Activated naive CD8-positive, alpha-beta T cell treated with anti-CD3 and anti-CD28 coated beads for 36 hours (primary cell): ENCODE results near the gene LPIN2. TPM values are rescaled to one million over a fixed set of nuclear protein-coding genes. Genes with fewer than 3 reads are reported as not detected.

Source experiments
- DNase-seq: peaks from one replicate; pipeline ENCODE4 v3.0.0; 2021
- H3K27ac Mint-ChIP-seq: one replicate; pipeline ENCODE4 v1.8.0; 2022; ENCODE audit warnings: mild to moderate bottlenecking, moderate library complexity, mixed read lengths
- H3K27me3 Mint-ChIP-seq: one replicate; pipeline ENCODE4 v1.8.0; 2022; ENCODE audit warnings: mild to moderate bottlenecking, mixed read lengths
- H3K36me3 Mint-ChIP-seq: one replicate; pipeline ENCODE4 v1.8.0; 2021; ENCODE audit warnings: mild to moderate bottlenecking, mixed read lengths
- H3K4me1 Mint-ChIP-seq: one replicate; pipeline ENCODE4 v1.8.0; 2021; ENCODE audit warnings: mixed read lengths
- H3K4me3 Mint-ChIP-seq: one replicate; pipeline ENCODE4 v1.8.0; 2022; ENCODE audit warnings: mild to moderate bottlenecking, moderate library complexity, mixed read lengths
- H3K9me3 Mint-ChIP-seq: one replicate; pipeline ENCODE4 v1.8.0; 2022; ENCODE audit warnings: mixed read lengths
- total RNA-seq, 2 experiments: library from RNA; stranded (reverse); gene quantifications; one replicate each; pipeline ENCODE4 v1.2.3, GENCODE V29; 2021

LPIN2 gene
- total RNA-seq, 2 experiments from 2014 or later = 56.1 to 61.5 TPM

DNA sequence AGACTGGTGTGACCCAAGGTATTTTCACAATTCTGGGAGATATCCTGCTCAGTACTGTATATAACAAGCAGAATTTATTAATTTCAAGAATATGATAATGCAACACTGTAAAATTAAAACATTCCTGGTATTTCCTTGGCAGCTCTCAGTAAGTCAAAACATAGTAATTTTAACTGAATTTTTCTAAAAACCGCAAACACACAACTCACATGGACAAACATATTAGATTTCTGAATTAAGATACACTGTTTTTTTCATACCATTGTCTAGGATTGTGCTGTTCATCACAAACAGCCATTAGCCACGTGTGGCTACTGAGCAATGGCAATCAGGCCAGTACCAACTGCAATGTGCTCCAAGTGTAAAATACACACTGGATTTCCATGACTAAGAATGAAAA, 29.6 kb downstream of the LPIN2 start:
- no peak for DNase-seq
- H3K9me3 Mint-ChIP-seq = no peaks in the 10 kb centered on the region
- H3K27me3 Mint-ChIP-seq = no peaks in the 10 kb centered on the region
- H3K4me3 Mint-ChIP-seq = peak overlapping the region; percentile 79
- peaks cover 30% of the 10 kb centered on the region for H3K36me3 Mint-ChIP-seq
- peak overlapping the region; percentile 88 for H3K27ac Mint-ChIP-seq
- peaks cover 73% of the 10 kb centered on the region for H3K4me1 Mint-ChIP-seq

DNA sequence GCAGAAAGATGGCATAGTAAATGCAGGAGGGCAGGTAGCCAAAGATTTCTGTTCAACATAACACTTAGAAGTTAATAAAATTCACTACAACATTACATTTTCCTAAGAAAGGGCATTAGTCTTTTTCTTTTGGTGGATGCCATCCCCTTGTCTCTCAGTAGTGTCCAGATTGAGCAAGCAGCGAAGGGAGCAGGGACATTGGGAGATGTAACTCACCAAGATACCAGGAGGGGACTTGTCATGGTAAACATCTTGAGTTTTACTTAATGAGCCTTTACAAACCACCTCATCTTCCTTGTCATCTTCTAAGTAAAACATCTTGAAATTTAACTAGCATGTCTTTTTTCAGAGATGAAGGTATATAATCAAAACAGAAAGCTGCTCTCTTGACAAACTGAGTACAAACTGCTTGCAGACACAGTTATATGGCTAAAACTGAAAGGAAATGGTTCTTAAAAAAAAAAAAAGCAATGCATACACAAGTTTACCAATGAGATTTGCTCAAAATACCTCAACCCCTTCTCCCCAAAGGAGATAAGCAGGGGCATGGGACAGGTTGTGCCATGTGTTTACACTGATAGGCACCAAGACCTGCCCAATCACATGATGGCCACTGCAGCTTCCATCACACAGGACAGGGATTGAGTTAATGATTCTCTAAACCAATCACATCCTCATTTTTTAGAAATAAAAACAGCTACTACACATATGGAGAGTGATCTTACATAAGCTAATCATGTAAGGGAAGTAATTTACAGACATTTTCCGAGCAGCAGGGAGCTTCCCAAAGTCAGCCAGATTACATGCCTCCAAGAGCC, 30.3 kb downstream of the LPIN2 start:
- Mint-ChIP-seq H3K4me1 (peaks cover 75% of the 10 kb centered on the region), H3K9me3 (no peaks in the 10 kb centered on the region), H3K36me3 (peaks cover 30% of the 10 kb centered on the region), H3K27me3 (no peaks in the 10 kb centered on the region), H3K4me3 (peak overlapping the region; percentile 79), H3K27ac (peak overlapping the region; percentile 88)
- DNase-seq = no peak

DNA sequence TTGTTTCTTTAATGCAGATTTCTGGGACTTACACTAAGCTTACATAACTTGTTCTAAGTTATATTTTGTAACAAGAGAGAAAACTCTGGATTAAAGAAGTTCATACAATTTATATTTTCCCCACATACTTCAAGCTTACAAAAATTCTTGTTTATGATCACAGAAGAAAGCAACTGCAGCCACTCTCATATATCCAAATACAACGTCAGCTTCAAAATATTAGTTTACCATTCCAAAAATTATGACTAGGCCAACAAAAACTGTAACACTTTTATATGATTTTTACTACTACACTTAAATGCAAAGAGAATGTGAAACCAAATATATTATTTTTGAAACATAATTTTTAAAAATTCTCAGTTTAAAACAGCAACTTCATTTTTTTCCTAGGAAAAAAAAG, 30.9 kb downstream of the LPIN2 start:
- H3K4me3 Mint-ChIP-seq = peak overlapping the region; percentile 79
- H3K27ac Mint-ChIP-seq = peak overlapping the region; percentile 88
- no peaks in the 10 kb centered on the region for H3K27me3 Mint-ChIP-seq
- peaks cover 34% of the 10 kb centered on the region for H3K36me3 Mint-ChIP-seq
- H3K4me1 Mint-ChIP-seq = peaks cover 81% of the 10 kb centered on the region
- H3K9me3 Mint-ChIP-seq = no peaks in the 10 kb centered on the region
- DNase-seq = no peak

DNA sequence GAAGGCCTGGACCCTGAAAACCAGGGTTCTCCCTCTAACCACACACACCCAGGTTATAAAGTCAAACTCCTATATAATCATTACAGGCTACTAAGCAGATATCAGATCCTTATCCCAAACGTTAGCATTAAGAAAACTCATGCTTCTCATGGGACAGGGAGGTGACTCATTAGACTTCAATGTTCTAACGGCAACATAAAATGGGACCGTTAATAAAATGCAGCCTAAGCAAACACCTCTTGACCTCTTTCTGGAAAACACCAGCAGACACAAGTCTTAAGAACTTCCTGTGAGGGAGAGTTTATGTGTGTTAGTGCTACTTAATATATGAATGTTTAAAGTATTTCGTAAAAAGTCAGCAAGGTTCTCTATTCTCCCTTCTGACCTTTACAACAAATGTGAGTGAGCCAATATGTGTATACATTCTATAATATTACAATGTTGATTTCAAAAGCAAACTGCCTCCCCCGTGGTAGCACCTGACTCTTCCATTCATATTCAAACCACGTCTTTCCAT, 31.7 kb downstream of the LPIN2 start:
- H3K4me3 Mint-ChIP-seq = peak overlapping the region; percentile 79
- H3K36me3 Mint-ChIP-seq = peaks cover 40% of the 10 kb centered on the region
- no peaks in the 10 kb centered on the region for H3K27me3 Mint-ChIP-seq
- H3K27ac Mint-ChIP-seq = peak overlapping the region; percentile 88
- DNase-seq = no peak
- peaks cover 86% of the 10 kb centered on the region for H3K4me1 Mint-ChIP-seq
- no peaks in the 10 kb centered on the region for H3K9me3 Mint-ChIP-seq

DNA sequence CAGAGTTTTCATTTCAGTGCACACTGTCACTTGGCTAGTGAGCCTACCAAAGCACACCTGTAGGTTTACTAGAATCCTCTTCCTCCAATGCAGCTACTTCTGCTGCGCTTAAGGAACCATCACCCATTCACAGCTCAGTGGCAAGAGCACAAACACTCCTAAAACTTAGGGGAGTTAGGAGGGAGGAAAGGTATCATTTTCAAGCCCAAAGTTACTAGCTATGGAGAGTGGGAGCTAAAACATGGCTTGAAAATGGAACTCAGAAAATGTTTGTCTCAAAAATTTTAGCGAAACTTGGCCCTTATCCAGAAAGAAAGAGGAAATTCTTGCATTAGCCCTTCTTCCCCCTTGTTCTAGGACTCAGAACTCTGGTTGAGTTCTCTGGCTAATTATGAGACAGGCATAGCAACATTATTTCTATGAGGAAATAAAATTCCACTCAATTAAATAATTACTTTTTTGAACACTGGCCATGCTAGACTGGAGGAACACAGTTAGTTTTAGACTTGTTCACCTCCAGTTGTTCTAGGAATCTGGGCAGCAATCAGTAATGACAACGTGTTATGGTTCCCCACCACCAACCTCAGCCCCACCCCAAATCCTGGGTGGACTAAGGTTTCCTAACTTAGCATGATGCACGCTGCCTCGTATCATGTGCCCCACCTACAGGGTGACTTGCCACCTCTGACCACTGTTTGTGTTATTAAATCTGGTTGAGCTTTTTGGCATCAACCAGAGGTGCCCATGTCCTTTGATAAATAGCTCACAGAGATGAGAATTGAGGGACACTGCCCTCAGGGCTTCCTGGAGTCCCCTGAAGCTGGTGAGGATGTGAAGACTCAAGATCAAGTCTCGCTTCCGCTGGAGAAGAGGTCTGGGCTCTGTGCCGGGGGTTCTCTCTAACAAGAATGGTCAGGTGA, 32.8 kb downstream of the LPIN2 start:
- H3K27ac Mint-ChIP-seq = peak overlapping the region; percentile 88

DNA sequence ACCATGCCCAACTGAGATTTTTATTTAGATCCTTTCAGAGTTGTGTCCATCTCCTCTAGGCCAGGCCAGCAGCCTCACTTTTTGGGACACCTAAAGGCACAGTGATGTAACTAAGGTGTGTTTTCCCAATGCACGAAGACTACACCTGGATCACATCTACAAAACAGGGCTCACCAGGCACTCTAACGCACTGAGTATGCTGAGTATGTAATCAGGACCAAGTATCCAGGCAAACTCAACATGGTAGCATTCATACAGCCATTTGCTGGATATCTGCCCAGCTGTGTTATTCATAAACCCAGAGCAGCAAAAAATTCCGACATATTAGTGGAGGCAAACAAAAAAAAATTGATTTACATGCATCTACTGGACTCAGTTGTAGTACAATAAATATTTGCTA, 33.8 kb downstream of the LPIN2 start:
- Mint-ChIP-seq H3K9me3 (no peaks in the 10 kb centered on the region), H3K27me3 (no peaks in the 10 kb centered on the region), H3K36me3 (peaks cover 45% of the 10 kb centered on the region), H3K4me3 (peak overlapping the region; percentile 52), H3K4me1 (peaks cover 79% of the 10 kb centered on the region), H3K27ac (peak overlapping the region; percentile 88)
- DNase-seq = no peak

More for the DNA sequence above, 32.8 kb downstream of the LPIN2 start:
- H3K4me1 Mint-ChIP-seq = peaks cover 84% of the 10 kb centered on the region
- no peaks in the 10 kb centered on the region for H3K9me3 Mint-ChIP-seq
- H3K27me3 Mint-ChIP-seq = no peaks in the 10 kb centered on the region
- H3K4me3 Mint-ChIP-seq = peak overlapping the region; percentile 79
- peaks cover 45% of the 10 kb centered on the region for H3K36me3 Mint-ChIP-seq
- DNase-seq = no peak

DNA sequence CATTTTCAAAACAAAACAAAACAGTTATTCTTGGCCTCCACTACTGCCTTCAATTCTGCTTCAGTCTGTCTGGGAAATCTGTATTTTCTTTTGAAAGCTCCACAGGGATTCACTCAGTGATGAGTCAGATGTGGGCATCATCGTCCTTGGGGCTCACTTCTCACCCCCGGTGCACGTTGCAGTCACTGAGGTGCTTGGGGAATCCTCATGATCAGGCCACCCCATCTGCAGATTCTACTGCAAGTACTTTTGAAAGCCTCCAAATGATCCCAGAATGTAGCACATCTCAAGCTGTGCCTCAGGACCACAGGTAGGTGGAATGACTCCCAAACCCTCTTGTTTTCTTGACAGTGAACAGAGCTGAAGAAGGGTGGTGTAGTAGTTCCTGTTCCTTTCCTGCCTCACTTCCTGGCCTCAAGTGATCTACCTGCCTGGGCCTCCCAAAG, 34.3 kb downstream of the LPIN2 start:
- H3K9me3 Mint-ChIP-seq = no peaks in the 10 kb centered on the region
- no peaks in the 10 kb centered on the region for H3K27me3 Mint-ChIP-seq
- H3K4me1 Mint-ChIP-seq = peaks cover 76% of the 10 kb centered on the region
- peak overlapping the region; percentile 52 for H3K4me3 Mint-ChIP-seq
- DNase-seq = no peak
- peaks cover 44% of the 10 kb centered on the region for H3K36me3 Mint-ChIP-seq
- H3K27ac Mint-ChIP-seq = peak overlapping the region; percentile 88

DNA sequence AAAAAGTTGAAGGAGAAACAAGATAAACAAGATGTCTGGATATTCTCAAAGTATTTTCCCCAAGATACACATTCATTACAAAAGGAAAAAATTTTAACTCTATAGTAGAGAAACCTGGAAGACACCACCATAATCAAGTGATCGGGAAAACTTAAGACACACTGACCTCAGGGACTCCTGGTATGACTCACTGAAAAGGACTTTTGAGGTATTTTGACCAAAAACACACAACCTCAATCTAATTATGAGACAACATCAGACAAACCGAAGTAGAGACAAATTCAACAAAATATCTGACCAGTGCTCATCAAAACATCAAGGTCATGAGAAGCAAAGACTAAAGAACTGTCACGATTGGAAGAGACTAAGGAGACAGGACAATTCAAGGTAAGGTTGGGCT, 34.7 kb downstream of the LPIN2 start:
- H3K4me1 Mint-ChIP-seq = peaks cover 76% of the 10 kb centered on the region
- H3K36me3 Mint-ChIP-seq = peaks cover 44% of the 10 kb centered on the region
- no peaks in the 10 kb centered on the region for H3K9me3 Mint-ChIP-seq
- H3K27me3 Mint-ChIP-seq = no peaks in the 10 kb centered on the region
- no peak for DNase-seq
- peak overlapping the region; percentile 52 for H3K4me3 Mint-ChIP-seq
- peak overlapping the region; percentile 88 for H3K27ac Mint-ChIP-seq

DNA sequence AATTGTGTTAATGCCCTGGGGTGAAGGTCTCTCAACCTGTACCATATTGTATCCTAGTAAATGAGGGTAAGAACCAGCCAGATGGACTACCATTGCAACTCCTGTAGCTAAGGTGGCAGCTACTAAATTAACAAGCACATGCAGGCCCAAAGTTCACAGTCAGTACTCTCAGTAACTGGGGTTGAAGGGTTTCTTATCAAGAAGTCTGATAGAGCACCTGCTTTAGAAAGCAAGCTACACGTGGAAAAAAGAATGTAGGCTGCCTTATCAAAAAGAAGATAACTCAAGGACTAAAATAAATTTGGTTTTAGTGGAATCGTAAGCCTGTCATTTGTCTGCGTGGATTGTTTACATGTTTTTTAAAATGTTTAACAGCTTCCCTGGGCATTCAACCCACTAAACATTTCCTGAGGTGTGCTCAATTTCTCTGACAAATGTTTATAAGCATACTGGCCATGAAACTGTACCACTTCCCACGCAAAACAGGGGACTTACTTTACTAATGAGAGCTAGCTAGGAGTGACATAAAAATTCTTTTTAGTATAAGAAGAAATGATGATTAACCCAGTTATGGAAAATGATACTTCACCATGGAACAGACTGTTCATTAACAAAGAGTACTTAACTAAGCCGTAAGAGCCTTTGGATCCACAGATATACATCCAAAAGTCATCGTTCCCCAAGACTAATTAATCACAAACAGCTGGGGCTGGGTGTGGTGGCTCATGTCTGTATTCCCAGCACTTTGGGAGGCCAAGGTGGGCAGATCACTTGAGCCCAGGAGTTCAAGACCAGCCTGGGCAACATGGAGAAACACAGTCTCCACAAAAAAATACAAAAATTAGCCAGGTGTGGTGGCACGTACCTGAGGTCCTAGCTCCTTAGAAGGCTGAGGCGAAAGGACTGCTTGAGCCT, 36.5 kb downstream of the LPIN2 start:
- Mint-ChIP-seq H3K9me3 (no peaks in the 10 kb centered on the region), H3K27me3 (no peaks in the 10 kb centered on the region), H3K36me3 (peaks cover 49% of the 10 kb centered on the region), H3K27ac (peak overlapping the region; percentile 88), H3K4me1 (peaks cover 76% of the 10 kb centered on the region), H3K4me3 (no peak overlapping the region)
- no peak for DNase-seq

DNA sequence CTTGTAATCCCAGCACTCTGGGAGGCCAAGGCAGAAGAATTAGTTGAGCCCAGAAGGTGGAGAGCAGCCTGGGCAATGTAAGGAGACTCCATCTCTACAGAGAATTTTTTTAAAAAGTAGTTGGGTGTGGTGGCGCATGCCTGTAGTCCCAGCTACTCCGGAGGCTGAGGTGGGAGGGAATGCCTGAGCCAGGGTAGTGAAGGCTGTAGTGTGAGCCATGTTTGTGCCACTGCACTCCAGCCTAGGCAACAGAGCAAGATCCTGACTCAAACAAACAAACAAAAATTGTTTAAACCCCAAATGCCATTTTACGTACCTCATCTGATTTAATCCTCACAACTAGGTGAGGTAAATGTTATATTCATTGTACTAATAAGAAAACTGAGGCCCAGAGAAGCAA, 38.2 kb downstream of the LPIN2 start:
- Mint-ChIP-seq H3K9me3 (no peaks in the 10 kb centered on the region), H3K27me3 (no peaks in the 10 kb centered on the region), H3K4me3 (no peak overlapping the region), H3K27ac (peak overlapping the region; percentile 6), H3K4me1 (peaks cover 76% of the 10 kb centered on the region), H3K36me3 (peaks cover 58% of the 10 kb centered on the region)
- no peak for DNase-seq

DNA sequence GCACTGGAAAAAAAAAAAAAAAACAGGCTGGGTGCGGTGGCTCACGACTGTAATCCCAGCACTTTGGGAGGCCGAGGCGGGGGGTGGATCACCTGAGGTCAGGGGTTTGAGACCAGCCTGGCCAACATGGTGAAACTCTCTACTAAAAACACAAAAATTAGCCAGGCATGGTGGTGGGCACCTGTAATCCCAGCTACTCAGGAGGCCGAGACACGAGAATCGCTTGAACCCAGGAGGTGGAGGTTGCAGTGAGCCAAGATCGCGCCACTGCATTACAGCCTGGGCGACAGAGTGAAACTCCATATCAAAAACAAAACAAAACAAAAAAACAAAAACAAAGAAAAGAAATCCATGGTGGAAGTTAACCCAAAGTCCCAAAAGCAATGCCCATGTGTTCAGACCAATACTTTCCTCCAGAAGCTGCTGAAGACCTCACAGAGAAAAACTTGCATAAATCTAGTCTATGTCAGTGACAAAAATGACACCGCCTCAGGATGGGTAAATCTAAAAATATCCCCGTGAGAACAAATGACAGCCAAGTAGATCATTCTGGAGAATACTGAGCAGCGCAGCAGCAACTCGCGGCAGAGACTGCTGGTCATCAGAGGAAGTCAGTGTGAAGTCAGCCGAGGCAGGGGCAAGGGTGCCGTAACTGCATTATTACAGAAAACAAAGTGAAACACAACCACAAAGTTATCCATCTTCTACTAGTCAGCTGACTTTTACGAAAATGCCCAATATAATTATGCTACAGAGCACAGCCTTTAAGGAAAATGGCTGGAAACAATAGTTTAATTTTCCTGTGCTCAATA, 41.0 kb downstream of the LPIN2 start:
- Mint-ChIP-seq H3K36me3 (peaks cover 63% of the 10 kb centered on the region), H3K27ac (peak overlapping the region; percentile 94), H3K4me3 (peak overlapping the region; percentile 84), H3K27me3 (no peaks in the 10 kb centered on the region), H3K9me3 (no peaks in the 10 kb centered on the region), H3K4me1 (peaks cover 77% of the 10 kb centered on the region)
- DNase-seq = peak; percentile 61

DNA sequence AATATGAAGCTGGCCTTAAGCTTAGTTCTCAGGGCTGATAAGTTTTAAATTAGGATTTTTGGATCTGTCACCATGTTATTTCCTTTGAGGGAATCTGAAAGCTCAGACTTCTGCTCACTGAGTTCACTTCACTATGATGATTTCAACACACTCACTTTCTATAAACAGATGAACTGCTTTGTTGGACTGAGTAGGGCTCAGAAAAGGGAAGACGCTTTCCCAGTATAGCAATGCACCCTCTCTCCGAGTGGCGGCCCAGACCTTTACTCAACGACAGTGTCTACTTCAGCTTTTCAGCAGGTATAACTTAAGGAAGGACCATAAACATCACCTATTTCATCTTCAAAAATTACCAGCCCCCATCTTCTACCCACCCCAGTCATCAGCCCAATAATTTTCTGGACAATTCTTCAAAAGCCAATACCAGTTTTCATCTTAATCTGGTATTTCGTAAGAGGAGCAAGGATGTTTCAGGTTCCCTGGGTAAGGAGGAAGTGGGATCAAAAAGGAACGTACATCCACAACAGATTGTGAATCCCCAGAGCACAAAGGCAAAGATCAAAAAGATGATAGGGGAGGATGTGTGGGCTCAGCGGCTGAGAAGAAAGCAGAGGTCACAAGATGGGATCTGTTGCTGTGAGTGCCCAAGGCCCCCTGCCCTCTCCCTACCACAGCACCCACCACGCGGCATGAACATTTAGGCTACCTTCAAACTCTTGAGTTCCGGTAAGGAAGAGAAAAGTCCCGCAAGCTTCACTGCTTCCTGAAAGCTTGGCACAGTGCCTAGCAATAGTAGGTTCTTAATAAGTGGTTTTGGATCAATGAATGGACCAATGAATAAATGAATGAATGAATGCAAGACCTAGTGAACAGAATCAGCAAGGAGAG, 41.9 kb downstream of the LPIN2 start:
- Mint-ChIP-seq H3K4me1 (peaks cover 77% of the 10 kb centered on the region), H3K4me3 (peak overlapping the region; percentile 84), H3K27ac (peak overlapping the region; percentile 94), H3K36me3 (peaks cover 63% of the 10 kb centered on the region), H3K27me3 (no peaks in the 10 kb centered on the region), H3K9me3 (no peaks in the 10 kb centered on the region)
- DNase-seq = no peak

DNA sequence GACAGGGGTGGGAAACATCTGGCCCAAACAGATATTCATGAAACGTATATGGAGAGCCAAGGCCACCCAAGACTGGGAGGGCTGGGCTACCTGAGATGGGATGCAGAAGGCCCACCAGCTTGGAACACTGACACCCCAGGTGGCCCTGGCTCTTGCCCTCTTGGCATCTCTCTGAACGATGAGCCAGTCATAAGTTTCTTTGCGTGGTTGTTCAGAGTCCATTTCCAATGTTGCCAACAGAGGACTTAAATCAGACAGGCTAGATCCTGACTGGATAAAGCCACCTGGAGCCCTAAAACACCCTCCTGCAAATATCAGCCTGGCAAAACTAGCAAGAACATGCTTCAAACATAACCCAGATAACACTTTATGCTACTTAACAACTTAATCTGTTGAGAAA, 42.6 kb downstream of the LPIN2 start:
- Mint-ChIP-seq H3K4me3 (peak overlapping the region; percentile 44), H3K36me3 (peaks cover 65% of the 10 kb centered on the region), H3K27me3 (no peaks in the 10 kb centered on the region), H3K9me3 (no peaks in the 10 kb centered on the region), H3K4me1 (peaks cover 78% of the 10 kb centered on the region), H3K27ac (peak overlapping the region; percentile 94)
- no peak for DNase-seq
